HG03457 (cell line): Measurements from ENCODE around the gene CYB561.

Source experiments
- ATAC-seq: cut with Tn5 transposase; IDR thresholded peaks from one replicate; pipeline ENCODE4 v1.9.1; 2021; ENCODE audit warnings: moderate number of reproducible peaks; ENCODE audit not compliant: unreplicated experiment

Gene CYB561

DNA sequence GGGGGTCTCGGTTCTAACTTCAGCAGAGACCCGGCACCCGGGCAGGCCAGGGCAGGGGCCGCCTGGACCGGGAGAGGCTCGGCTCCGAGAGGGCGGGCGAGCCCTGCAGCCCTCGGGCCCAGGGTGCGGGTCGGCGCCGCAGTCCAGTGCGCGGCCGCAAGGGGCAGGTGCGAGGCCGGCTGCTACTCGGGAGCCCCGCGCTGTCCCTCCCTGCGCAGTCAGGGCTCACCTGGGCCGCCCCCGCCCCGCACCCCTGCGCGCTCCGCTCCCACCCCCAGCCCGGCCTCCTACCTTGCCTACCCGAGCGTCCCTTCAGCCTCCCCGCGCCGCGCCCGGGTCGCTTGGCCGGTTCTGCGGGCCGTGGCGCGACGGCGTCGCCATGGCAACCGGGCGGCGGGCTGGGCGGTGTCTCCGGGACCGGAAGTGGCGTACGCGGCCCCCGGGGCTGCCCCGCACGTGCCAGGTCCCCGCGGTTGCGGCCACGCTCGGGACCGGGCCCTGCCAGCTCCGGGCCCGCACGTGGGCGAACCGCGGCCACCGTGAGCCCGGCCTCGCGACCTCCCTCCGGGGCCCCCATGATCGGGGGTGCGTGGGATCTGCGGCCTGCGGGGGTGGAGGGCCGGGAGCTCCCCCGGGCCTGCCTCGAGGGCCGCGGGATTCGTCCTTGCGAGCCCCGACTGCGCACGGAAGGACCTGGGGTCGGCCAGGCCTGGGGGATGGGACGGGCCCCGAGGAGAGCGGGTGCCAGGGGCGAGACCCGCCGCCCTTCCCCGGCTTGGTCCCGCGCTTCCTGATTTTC lies at the start of gene CYB561:
TSS of gene CYB561 (minus strand) at position 353 of the 799 bp plus-strand sequence. CDS start 8,759 bp downstream, outside the sequence.
- ATAC-seq, result no peak

GRCh38 chr17:63495491-63495890 lies 49.4 kb upstream of the CYB561 start:
- ATAC-seq, result no peak

GRCh38 chr17:63494300-63494928 lies 48.3 kb upstream of the CYB561 start:
- ATAC-seq, result no peak

GRCh38 chr17:63493411-63493810 lies 47.3 kb upstream of the CYB561 start:
- ATAC-seq, result no peak

DNA sequence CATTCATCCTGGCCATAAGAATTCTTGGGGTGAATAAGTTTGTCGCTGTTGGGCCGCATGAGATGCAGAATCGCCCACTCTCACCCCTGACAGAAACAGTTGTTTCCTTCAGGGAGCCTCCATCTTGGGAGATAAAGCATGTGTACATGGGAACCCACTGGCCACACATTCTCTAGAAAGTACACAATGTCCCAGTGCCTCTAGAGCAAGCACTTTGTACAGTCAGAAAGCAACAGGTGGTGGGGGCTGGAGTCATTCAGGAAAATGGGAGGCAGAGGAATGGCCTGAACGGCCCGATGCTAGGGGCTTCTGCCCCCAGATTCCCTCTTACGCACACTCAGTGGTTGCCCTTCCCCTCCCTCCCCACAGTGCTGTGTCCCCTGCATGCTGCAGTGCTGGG lies 46.8 kb upstream of the CYB561 start:
- ATAC-seq, result no peak

DNA sequence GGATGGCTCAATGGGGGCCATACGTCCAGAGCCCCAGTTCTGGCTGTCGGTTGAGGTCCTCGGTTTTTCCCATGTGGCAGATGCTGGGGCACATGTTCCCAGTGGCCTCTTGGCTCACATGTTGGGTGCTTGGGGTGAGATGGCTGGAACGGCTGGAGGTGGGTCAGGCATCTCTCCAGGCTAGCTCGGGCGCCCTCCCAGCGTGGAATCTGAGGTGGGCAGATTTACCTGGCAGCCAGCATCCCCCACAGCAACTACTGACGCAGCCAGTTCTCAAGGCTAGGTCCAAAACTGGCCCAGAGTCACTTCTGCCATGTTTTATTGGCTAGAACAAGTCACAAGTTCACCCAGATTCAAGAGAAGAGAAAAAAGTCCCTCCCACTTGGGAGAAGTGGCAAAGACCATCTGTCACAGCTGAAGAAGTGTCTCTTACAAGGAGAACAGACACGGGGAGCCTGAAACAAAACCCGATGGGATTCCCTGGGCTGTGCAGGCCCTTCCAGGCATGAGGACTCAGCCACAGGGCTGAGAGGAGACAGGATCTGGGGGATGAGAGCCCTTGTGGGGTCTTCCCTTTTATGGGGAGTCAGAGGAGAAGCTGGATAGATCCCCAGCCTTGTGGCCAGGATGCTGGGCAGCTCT lies 46.0 kb upstream of the CYB561 start:
- ATAC-seq, result no peak

DNA sequence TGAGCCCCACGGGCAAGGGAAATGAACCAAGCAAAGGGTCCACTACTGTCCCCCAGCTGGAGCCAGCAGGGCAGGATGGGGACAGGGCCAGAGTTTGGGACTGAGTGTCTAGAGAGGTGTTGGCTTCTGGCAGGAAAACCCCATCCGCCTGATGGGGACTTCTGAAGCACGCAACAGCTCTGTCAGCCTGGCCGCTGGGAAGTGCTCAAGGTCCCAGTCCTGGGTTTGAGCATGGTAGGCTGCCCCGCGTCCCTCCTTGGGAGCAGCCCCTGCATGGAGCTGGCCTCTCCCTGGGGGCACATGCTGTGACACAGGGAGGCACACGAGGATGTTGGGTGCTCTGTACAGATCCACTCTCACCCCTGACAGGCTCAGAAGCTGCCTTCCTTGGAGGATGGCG lies 45.3 kb upstream of the CYB561 start:
- no peak for ATAC-seq

- ATAC-seq, result no peak
Measured at GRCh38 chr17:63490858-63491400, 44.8 kb upstream of the CYB561 start.

GRCh38 chr17:63490329-63490728 lies 44.2 kb upstream of the CYB561 start:
- ATAC-seq, result no peak

- ATAC-seq, result no peak
Measured at GRCh38 chr17:63489291-63489690, 43.2 kb upstream of the CYB561 start.

GRCh38 chr17:63488851-63489250 lies 42.7 kb upstream of the CYB561 start:
- no peak for ATAC-seq

DNA sequence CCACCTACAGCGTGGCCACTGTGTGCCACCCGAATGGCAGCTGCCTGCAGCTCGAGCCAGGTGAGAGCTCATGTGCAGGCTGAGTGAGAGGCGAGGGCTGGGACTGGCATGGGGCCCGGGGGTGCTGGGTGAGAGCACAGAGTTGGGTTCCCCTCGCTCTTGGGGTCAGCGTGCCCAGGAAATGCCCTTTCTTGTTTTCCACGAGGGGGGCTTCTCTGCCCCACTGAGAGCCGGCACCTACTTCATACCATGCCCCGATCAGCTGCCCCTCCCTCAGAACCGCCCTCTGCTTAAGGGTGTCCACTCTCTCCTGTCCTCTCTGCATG lies 40.9 kb upstream of the CYB561 start:
- no peak for ATAC-seq

DNA sequence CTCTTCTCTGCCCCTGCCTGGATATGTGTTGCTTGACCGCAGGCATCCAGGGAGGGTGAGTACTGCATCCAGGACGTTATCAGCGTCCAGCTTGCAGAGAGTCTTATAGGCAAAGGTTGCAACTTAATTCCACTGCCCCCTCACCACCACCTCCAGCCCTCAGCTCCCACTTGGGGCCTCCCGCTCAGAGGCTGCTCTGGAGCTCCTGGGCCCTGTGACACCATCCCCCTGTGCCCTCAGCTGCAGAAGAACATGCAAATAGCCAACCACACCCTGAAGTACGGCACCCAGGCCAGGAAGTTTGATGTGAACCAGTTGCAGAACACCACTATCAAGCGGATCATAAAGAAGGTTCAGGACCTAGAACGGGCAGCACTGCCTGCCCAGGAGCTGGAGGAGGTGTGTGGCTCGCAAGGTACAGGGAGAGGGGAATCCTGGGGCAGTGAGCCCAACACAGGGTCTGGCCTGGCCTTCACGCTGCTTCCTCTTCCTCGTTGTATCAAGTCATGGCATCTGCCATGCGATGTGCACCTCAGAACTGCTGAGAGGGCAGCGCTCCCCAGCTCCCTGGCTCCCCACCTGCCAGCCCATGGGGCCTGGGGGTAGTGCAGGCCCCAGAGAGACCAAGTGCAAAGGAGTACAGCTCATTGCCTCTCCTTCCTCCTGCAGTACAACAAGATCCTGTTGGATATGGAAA lies 40.4 kb upstream of the CYB561 start:
- ATAC-seq, result no peak

- no peak for ATAC-seq
Measured at GRCh38 chr17:63483655-63484575, 37.8 kb upstream of the CYB561 start.

DNA sequence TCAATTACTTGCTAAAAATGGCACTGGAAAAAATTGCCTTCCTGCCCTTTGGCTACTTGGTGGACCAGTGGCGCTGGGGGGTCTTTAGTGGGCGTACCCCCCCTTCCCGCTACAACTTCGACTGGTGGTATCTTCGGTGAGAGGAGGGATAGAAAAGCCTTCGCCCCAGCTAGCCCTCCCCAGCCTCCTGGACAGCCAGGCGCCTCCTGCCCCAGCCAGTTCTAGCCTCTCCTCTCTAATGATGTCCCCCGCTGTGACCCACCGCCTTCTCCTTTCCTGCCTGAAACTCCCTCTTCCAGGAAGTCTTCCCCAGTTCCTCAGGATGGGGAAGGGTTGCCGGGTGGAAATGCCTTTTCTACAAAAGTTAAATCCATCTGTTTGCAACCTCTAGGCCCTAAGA lies 36.9 kb upstream of the CYB561 start:
- no peak for ATAC-seq

DNA sequence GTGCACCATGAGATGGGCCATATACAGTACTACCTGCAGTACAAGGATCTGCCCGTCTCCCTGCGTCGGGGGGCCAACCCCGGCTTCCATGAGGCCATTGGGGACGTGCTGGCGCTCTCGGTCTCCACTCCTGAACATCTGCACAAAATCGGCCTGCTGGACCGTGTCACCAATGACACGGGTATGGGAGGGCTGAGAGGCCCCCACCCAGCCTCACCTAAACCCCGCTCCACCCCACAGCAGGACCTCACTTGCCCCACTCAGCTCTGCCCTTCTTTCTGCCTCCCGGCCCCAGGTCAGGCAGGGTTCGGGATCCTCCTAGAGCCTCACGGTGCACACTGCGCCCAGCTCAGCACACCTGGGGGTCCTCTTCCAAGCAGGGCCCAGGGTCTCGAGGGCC lies 36.4 kb upstream of the CYB561 start:
- ATAC-seq, result no peak

GRCh38 chr17:63481488-63481870 lies 35.4 kb upstream of the CYB561 start:
- ATAC-seq, result no peak

GRCh38 chr17:63480826-63481487 lies 34.9 kb upstream of the CYB561 start:
- ATAC-seq, result no peak

- ATAC-seq, result no peak
Measured at GRCh38 chr17:63480192-63480784, 34.2 kb upstream of the CYB561 start.
